GM23338 (cell line): ENCODE data around the gene LYPD5. TPM values are rescaled to one million over a fixed set of nuclear protein-coding genes. Genes with fewer than 3 reads are reported as not detected.

Source experiments
- CREB1 ChIP-seq: fragments of 250-450 bp; sonication (Bioruptor Pico); IDR thresholded peaks from 2 replicates; pipeline ENCODE4 v1.5.0; 2020; ENCODE audit warnings: low read depth, mild to moderate bottlenecking, moderate library complexity
- CTCF ChIP-seq, 2 experiments: fragments of 200-600 bp in 1 of 2; sonication (generic) in 1 of 2; conservative IDR thresholded peaks; 2 replicates each; pipeline versions ENCODE4 v1.5.1 to v1.6.1; 2016 to 2017; ENCODE audit warnings: antibody characterized with exemption in 2 of 2, low read depth in 2 of 2, mild to moderate bottlenecking in 2 of 2, moderate library complexity in 1 of 2
- ETS1 ChIP-seq: IDR thresholded peaks from 2 replicates; pipeline ENCODE4 v1.6.1; 2016; ENCODE audit warnings: antibody characterized with exemption
- EZH2 ChIP-seq: fragments of 200-600 bp; sonication (generic); IDR thresholded peaks from one replicate; pipeline ENCODE4 v1.8.0; 2017; ENCODE audit warnings: antibody characterized with exemption, mild to moderate bottlenecking, low read depth; ENCODE audit not compliant: unreplicated experiment
- EZH2phosphoT487 ChIP-seq: fragments of 200-600 bp; sonication (generic); IDR thresholded peaks from one replicate; pipeline ENCODE4 v1.8.1; 2018; ENCODE audit warnings: antibody characterized with exemption; ENCODE audit not compliant: unreplicated experiment
- JUNB ChIP-seq: IDR thresholded peaks from one replicate; pipeline ENCODE4 v1.6.1; 2016; ENCODE audit warnings: antibody characterized with exemption; ENCODE audit not compliant: unreplicated experiment
- POLR2AphosphoS5 ChIP-seq: IDR thresholded peaks from 2 replicates; pipeline ENCODE4 v1.6.1; 2016; ENCODE audit warnings: antibody characterized with exemption, low read depth
- ZNF331 ChIP-seq: fragments of 250-450 bp; sonication (Bioruptor Pico); IDR thresholded peaks from 2 replicates; pipeline ENCODE4 v1.5.0; 2020; ENCODE audit warnings: low read depth, mild to moderate bottlenecking, moderate library complexity
- ZNF462 ChIP-seq: fragments of 250-450 bp; sonication (Bioruptor Pico); IDR thresholded peaks from 2 replicates; pipeline ENCODE4 v1.5.0; 2020; ENCODE audit warnings: mild to moderate bottlenecking, moderate library complexity
- polyA plus RNA-seq: library from polyadenylated mRNA; unstranded; fragments of >200 nt; fragmentation: Nextera tagmentation; extraction: Ambion mirVana; gene quantifications from 2 replicates; pipeline ENCODE4 v1.2.1, GENCODE V29; 2016
- total RNA-seq: library from RNA; depleted of rRNA; stranded (reverse); fragments of >200 nt; shearing (Covaris generic); gene quantifications from 2 replicates; pipeline ENCODE4 v1.2.3, GENCODE V29; 2014

Gene LYPD5
- total and polyA plus RNA-seq, 2 experiments from 2014 or later = 1.1 to 1.5 TPM

GRCh38 chr19:43842007-43842406, 39.8 kb upstream of the LYPD5 start (continued):
- TF ChIP-seq ZNF462 (no peak), POLR2AphosphoS5 (no peak), EZH2phosphoT487 (no peak), ETS1 (no peak), ZNF331 (CRISPR knock-in tag) (no peak), CREB1 (CRISPR knock-in tag) (no peak), EZH2 (no peak), CTCF (conservative IDR thresholded peaks at IDR 0.05; ENCODE audit: low read depth in 2 of 2) (no peak), JUNB (no peak)
